Neural progenitor cell (in vitro differentiated cells): Measurements from ENCODE around the gene AGTRAP. TPM values are rescaled to one million over a fixed set of nuclear protein-coding genes. Genes with fewer than 3 reads are reported as not detected.

Experiments used
- DNase-seq: peaks from one replicate; pipeline ENCODE4 v3.0.0-alpha.2; 2016; ENCODE audit warnings: low spot score
- H2AFZ ChIP-seq: fragments of 200-600 bp; sonication (generic); replicated peaks from 2 replicates; pipeline ENCODE4 v1.6.1; 2016; ENCODE audit warnings: antibody characterized with exemption
- H3F3A ChIP-seq: fragments of 200-600 bp; sonication (generic); 2 replicates; pipeline ENCODE4 v1.6.1; 2016; ENCODE audit warnings: antibody characterized with exemption, low read depth
- H3K27ac ChIP-seq: fragments of 200-600 bp; sonication (generic); 2 replicates; pipeline ENCODE4 v1.5.1; 2016; ENCODE audit warnings: mild to moderate bottlenecking
- H3K27me3 ChIP-seq: fragments of 200-600 bp; sonication (generic); 2 replicates; pipeline ENCODE4 v1.6.1; 2016; ENCODE audit warnings: mild to moderate bottlenecking, moderate library complexity
- H3K36me3 ChIP-seq: fragments of 200-600 bp; sonication (generic); 2 replicates; pipeline ENCODE4 v1.5.1; 2016
- H3K4me1 ChIP-seq: fragments of 200-600 bp; sonication (generic); 2 replicates; pipeline ENCODE4 v1.6.1; 2016; ENCODE audit warnings: mixed run types
- H3K4me2 ChIP-seq: fragments of 200-600 bp; sonication (generic); 2 replicates; pipeline ENCODE4 v1.6.1; 2016
- H3K4me3 ChIP-seq: fragments of 200-600 bp; sonication (generic); 2 replicates; pipeline ENCODE4 v1.5.1; 2016
- H3K79me2 ChIP-seq: fragments of 200-600 bp; sonication (generic); 2 replicates; pipeline ENCODE4 v1.6.1; 2016; ENCODE audit warnings: low read depth
- H3K9ac ChIP-seq: fragments of 200-600 bp; sonication (generic); 2 replicates; pipeline ENCODE4 v1.6.1; 2016
- H3K9me3 ChIP-seq: fragments of 200-600 bp; sonication (generic); 2 replicates; pipeline ENCODE4 v1.5.1; 2016; ENCODE audit warnings: low read depth
- H4K20me1 ChIP-seq: fragments of 200-600 bp; sonication (generic); 2 replicates; pipeline ENCODE4 v1.6.1; 2016; ENCODE audit warnings: low read depth
- H3K27ac Mint-ChIP-seq: 3 replicates; pipeline ENCODE4 v1.8.0; 2021; ENCODE audit warnings: mixed read lengths
- H3K27me3 Mint-ChIP-seq: 2 replicates; pipeline ENCODE4 v1.8.0; 2022; ENCODE audit warnings: low read depth, mild to moderate bottlenecking, inconsistent platforms, moderate library complexity, mixed read lengths; ENCODE audit not compliant: insufficient read depth
- H3K36me3 Mint-ChIP-seq: 3 replicates; pipeline ENCODE4 v1.8.0; 2021; ENCODE audit warnings: mixed read lengths
- H3K4me1 Mint-ChIP-seq: 3 replicates; pipeline ENCODE4 v1.8.0; 2021; ENCODE audit warnings: mixed read lengths
- H3K4me3 Mint-ChIP-seq: 3 replicates; pipeline ENCODE4 v1.8.0; 2021; ENCODE audit warnings: mild to moderate bottlenecking, moderate library complexity, mixed read lengths
- H3K9me3 Mint-ChIP-seq: 3 replicates; pipeline ENCODE4 v1.8.0; 2020; ENCODE audit warnings: mixed read lengths
- EZH2 ChIP-seq: fragments of 200-600 bp; sonication (generic); IDR thresholded peaks from 2 replicates; pipeline ENCODE4 v1.6.1; 2017; ENCODE audit warnings: antibody characterized with exemption, mild to moderate bottlenecking, moderate library complexity
- EZH2phosphoT487 ChIP-seq: fragments of 200-600 bp; sonication (generic); IDR thresholded peaks from 2 replicates; pipeline ENCODE4 v1.6.1; 2017; ENCODE audit warnings: antibody characterized with exemption
- total RNA-seq: library from RNA; depleted of rRNA; stranded (reverse); fragments of >200 nt; gene quantifications from 2 replicates; pipeline ENCODE4 v1.2.3, GENCODE V29; 2015; ENCODE audit warnings: low replicate concordance
- TF ChIP-seq, protein P1 (sequence below): fragments of 200-600 bp; sonication (generic); IDR thresholded peaks from 2 replicates; pipeline ENCODE4 v1.5.1; 2017; ENCODE audit warnings: antibody characterized with exemption, mild to moderate bottlenecking

The AGTRAP gene, protein sequence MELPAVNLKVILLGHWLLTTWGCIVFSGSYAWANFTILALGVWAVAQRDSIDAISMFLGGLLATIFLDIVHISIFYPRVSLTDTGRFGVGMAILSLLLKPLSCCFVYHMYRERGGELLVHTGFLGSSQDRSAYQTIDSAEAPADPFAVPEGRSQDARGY
- 12.4 and 67.7 TPM in 2 replicates for total RNA-seq

DNA sequence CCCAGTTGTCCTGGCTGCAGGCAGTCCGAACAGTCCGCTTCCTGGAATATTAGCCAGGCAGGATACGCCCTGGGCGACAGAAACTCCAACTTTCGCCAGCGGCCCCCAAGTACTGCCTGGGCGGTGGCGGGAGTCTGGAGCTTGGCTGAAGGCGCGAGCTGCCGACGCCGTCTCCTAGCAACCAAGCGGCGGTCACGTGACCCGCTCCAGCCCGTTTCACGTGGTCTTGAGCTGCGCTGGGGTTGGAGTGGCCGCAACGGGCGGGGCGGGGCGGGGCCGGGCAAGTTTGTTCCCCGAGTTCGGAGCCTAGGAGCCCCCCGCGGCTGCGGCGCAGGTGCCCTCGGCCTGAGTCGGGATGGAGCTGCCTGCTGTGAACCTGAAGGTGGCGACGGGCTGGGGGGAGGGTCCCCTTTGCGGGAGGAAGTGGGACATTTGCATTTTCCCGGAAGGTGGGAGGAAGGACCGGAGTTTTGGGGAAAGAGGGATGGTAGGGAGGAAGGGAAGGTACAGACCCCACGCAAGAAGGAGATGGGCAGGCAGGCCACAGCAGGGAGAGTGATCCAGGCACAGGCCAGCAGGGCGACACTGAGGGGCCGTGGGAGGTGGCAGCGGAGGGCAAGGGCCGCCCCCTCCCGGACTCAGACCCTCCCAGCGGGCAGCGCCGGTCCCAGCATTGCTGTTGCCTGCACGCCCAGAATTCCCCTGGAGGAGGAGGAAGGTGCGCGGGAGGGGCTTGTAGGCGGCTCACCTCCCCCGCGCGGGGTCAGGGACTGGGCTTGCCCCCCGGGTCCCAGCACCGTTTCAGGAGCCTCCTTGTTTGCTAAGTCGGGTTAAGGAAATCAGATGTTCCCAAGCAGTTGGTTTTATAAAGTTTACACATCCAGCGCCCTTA lies at the start of gene AGTRAP:
TSS of gene AGTRAP (plus strand) at position 283 of the 892 bp plus-strand sequence. CDS start at position 356, 73 bp downstream.
- Mint-ChIP-seq H3K27ac (peak within 1 kb of the TSS; percentile 39), H3K4me1 (peaks cover 58% of the 10 kb centered on the region), H3K9me3 (no peaks in the 10 kb centered on the region), H3K27me3 (peaks cover 4% of the 10 kb centered on the region), H3K36me3 (no peaks in the 10 kb centered on the region), H3K4me3 (peak within 1 kb of the TSS; percentile 96)
- Histone ChIP-seq H3K4me2 (peak within 1 kb of the TSS; percentile 87), H4K20me1 (no peaks in the 10 kb centered on the region), H3K4me1 (peaks cover 28% of the 10 kb centered on the region), H2AFZ (peak within 1 kb of the TSS; percentile 74), H3K9ac (no peak within 1 kb of the TSS), H3F3A (peaks cover 25% of the 10 kb centered on the region), H3K4me3 (peak within 1 kb of the TSS; percentile 69), H3K27me3 (no peaks in the 10 kb centered on the region), H3K79me2 (peaks cover 4% of the 10 kb centered on the region), H3K36me3 (no peaks in the 10 kb centered on the region), H3K27ac (no peak within 1 kb of the TSS), H3K9me3 (no peaks in the 10 kb centered on the region)
- DNase-seq, result peak; percentile 98
- TF ChIP-seq, protein P1, sequence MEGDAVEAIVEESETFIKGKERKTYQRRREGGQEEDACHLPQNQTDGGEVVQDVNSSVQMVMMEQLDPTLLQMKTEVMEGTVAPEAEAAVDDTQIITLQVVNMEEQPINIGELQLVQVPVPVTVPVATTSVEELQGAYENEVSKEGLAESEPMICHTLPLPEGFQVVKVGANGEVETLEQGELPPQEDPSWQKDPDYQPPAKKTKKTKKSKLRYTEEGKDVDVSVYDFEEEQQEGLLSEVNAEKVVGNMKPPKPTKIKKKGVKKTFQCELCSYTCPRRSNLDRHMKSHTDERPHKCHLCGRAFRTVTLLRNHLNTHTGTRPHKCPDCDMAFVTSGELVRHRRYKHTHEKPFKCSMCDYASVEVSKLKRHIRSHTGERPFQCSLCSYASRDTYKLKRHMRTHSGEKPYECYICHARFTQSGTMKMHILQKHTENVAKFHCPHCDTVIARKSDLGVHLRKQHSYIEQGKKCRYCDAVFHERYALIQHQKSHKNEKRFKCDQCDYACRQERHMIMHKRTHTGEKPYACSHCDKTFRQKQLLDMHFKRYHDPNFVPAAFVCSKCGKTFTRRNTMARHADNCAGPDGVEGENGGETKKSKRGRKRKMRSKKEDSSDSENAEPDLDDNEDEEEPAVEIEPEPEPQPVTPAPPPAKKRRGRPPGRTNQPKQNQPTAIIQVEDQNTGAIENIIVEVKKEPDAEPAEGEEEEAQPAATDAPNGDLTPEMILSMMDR, result peak; percentile 22
- TF ChIP-seq EZH2phosphoT487, result no peak
- TF ChIP-seq EZH2, result no peak

DNA sequence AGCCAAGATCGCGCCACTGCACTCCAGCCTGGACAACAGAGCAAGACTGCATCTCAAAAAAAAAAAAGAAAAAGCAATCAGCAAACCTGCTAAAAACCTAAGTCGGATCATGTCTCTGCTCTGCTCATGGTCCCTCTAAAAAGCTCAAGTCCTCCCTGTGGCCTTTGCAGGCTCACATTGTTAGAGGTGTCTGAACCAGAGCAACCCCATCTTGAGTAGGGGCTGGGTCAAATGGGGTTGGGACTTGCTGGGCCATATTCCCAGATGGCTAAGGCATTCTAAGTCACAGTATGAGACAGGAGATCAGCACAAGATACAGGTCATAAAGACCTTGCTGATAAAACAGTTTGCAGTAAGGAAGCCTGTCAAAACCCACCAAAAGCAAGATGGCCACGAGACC lies 47.4 kb upstream of the AGTRAP start:
- peak overlapping the region; percentile 27 for H3K4me3 Mint-ChIP-seq
- Histone ChIP-seq H2AFZ (no peak overlapping the region), H3K79me2 (peaks cover 87% of the 10 kb centered on the region), H3K4me1 (peaks cover 34% of the 10 kb centered on the region), H3K4me3 (no peak overlapping the region), H3F3A (peaks cover 55% of the 10 kb centered on the region), H3K27ac (no peak overlapping the region), H3K9me3 (no peaks in the 10 kb centered on the region), H4K20me1 (peaks cover 53% of the 10 kb centered on the region), H3K27me3 (peaks cover 11% of the 10 kb centered on the region), H3K36me3 (no peaks in the 10 kb centered on the region), H3K4me2 (no peak overlapping the region), H3K9ac (no peak overlapping the region)
- no peaks in the 10 kb centered on the region for H3K36me3 Mint-ChIP-seq
- TF ChIP-seq EZH2 (no peak), EZH2phosphoT487 (no peak)
- TF ChIP-seq, protein P1, result no peak
- peaks cover 23% of the 10 kb centered on the region for H3K27me3 Mint-ChIP-seq
- no peaks in the 10 kb centered on the region for H3K9me3 Mint-ChIP-seq
- peaks cover 23% of the 10 kb centered on the region for H3K4me1 Mint-ChIP-seq
- no peak for DNase-seq
- H3K27ac Mint-ChIP-seq, result no peak overlapping the region

DNA sequence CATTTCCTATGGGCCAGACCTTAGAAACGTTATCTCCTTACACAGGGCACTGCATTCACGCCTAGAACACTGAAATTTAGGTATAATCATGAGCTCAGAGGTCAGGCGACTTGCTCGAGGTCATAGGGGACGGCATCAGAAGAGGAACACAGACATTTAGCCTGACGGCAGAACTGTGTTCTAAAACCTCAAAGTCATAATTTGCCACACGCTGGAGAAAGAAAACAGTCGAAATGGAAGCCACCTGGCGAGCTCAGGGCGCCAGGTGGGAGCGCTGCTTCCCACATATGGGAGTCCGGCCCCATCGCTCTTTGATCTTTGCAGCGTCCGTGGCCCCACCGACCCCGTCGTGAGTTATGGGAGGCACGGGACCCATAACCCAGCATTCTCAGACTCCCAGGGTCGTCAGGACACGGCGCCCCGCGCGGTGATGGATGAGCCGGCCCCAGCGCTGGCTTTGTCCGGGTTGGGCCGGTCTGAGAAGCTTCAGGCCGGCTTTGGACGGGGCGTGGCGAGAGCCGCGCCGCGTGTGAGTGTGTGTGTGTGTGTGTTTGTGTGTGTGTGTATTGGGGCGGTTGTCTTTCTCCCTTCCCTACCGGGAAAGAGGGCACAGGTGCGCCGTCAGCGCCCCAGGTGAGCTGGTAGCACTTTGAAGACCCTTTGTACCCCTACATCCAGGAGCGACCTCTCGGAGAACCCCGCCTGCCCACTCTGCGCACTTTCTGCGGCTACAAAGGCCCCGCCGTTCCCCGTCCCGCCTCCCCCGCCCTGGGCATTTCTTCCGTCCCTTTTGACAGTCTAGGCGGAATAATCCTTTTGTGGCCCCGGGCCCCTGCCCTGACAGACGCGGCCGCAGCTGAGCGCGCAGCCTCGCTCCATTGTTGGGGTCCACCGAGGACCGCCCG lies 45.3 kb upstream of the AGTRAP start:
- Histone ChIP-seq H3K9ac (peak overlapping the region; percentile 91), H3K4me2 (peak overlapping the region; percentile 93), H3K27me3 (peaks cover 11% of the 10 kb centered on the region), H3K79me2 (peaks cover 93% of the 10 kb centered on the region), H3K27ac (peak overlapping the region; percentile 84), H3K4me1 (peaks cover 43% of the 10 kb centered on the region), H3K36me3 (no peaks in the 10 kb centered on the region), H3K4me3 (peak overlapping the region; percentile 97), H4K20me1 (peaks cover 54% of the 10 kb centered on the region), H2AFZ (peak overlapping the region; percentile 88), H3F3A (peaks cover 57% of the 10 kb centered on the region), H3K9me3 (no peaks in the 10 kb centered on the region)
- H3K36me3 Mint-ChIP-seq, result no peaks in the 10 kb centered on the region
- H3K27ac Mint-ChIP-seq, result peak overlapping the region; percentile 69
- DNase-seq, result peak; percentile 88
- TF ChIP-seq EZH2phosphoT487, result no peak
- TF ChIP-seq, protein P1, result peak; percentile 23
- no peaks in the 10 kb centered on the region for H3K9me3 Mint-ChIP-seq
- peaks cover 25% of the 10 kb centered on the region for H3K27me3 Mint-ChIP-seq
- peaks cover 31% of the 10 kb centered on the region for H3K4me1 Mint-ChIP-seq
- peak overlapping the region; percentile 94 for H3K4me3 Mint-ChIP-seq
